T47D (cell line): Measurements from ENCODE around the gene MMEL1.

ENCODE experiments used
- DNase-seq, 2 experiments: peaks; one replicate each; pipeline versions ENCODE4 v3.0.0 to v3.0.0-alpha.2; 2011 to 2012; ENCODE audit warnings: low read depth in 1 of 2, low spot score in 1 of 2
- JUND ChIP-seq: IDR thresholded peaks from 2 replicates; pipeline ENCODE4 v1.6.1; 2012; ENCODE audit warnings: low read depth
- in situ Hi-C: cut with HindIII; loops from 2 replicates; pipeline ENCODE4 v1.10.0; 2016; ENCODE audit warnings: low sequenced_read_pairs, low pct_unique_long_range_greater_than_20kb

MMEL1 gene

DNA sequence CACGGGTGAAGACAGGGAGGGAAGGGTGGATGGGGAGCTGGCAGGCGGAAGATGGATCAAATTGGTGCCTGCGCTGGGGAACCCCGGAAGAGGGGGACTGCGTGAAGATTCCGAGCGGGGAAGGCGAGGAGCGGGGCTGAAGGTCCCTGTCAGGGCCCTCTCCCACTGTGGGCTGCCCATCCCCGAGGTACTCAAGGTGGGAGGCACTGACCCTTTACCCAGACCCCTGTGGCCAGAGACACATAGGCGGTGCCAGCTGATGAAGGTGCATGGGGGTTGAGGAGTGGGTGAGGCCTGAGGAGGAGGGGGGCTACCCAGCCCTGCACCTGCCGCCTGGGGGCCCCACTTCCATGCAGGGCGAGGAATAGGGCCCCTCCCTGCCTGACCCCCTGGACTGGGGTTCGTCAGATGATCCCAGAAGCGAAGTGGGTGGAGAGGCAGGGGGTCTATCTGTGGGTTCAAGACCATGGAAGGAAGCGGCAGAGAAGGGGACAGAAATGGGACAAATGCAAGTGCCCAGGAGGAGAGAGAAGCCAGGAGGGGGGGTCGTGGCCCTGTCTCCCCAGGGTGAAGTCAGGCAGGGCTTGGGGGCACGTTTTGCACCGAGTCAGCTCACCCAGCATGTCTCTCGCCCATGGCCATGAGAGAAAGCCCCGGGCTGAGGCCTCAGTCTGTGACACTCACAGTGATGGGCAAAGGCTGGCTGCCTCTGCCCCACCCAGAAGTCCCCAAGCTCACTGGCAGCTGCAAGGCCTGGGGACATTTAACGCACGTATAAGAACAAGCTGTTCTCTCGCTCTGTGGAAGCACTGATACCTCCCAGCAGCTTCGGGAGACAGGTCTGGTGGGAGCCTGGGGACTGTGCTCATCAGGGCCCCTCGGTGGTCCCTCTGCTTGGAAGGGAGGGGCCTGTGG is 7.0 kb upstream of the MMEL1 start:
- TF ChIP-seq JUND: no peak
- in situ Hi-C loops: no loop called here
- DNase-seq: no peak

DNA sequence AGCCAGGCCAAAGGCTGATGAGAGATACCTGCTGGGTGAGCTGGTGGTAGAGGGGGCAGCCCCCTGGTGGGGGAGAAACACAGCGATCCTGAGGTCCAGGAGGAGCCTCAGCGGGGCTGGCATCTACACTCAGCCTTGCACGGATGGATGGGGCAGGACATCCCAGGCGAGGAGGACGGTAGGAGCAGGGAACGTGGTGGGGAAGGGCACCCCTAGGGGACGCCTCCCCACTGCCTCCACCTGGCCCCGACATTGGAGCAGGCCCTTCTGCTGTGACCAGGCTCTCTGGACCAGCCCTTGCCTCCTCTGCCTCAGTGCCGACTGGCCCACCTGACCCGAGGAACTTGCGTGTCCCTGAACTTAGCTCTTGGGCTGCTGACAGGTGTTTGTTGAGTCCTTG is 6.4 kb upstream of the MMEL1 start:
- TF ChIP-seq JUND: no peak
- in situ Hi-C loops: no loop called here
- no peak for DNase-seq

DNA sequence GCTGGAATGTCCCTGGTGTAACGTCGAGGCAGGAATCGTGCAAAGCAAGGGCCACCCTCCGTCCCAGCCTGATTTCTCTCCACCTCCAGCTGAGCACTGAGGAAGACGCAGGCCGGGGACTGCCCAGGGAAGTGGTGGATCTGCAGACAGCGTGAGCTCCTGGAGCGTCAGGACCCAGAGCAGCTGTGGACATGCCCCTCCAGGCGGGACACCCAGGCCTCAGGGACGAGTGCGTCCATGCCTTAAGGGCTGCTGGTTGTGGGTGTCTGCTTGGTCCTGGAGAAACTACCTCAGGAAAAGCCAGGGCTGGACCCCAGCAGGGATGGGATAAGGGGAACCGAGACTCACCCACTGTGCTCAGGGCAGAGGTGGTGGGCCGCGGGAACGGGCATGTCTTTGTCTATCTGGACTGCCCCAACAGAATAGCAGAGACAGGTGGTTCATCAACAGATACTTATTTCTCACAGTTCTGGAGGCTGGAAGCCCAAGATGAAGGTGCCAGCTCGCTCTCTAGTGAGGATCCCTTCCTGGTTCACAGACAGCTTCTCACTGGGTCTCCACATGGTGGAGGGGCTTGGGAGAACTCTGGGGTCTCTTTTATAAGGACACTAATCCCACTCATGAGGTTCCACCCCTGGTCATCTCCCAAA is 5.8 kb upstream of the MMEL1 start:
- in situ Hi-C loops: no loop called here
- DNase-seq: no peak
- TF ChIP-seq JUND: no peak

DNA sequence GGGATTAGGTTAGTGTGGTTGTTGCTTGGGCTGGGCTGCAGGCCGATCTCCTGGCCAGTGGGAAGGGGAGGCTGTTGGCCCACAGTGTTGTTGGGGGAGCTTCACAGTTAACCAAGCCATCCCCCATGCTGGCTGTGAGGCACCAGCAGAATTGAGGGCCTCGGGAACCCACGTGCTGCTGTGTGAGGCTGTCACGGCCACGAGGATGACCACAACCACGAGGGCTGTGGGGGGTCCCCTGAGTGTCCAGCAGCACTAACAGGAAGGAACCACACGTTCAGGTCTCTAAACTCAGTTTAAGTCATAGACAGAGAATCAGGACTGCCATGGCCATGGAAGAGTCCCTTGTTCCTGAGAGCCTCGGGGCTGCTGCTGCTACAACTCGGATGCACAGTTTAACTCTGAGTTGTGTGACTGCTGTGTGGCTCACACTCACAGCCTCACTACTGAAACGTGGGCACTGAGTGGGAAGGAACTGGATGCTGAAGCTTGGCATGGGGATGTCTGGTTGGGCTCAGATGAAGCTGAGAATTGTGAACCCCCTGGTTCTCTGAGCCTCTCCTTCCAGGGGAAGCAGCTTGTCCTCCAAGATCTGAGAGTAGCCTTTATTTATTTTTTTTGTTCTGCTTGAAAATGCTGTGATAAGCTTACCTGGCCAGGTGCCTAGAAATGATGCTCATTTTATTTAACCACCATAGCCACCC is 4.8 kb upstream of the MMEL1 start:
- no peak for TF ChIP-seq JUND
- in situ Hi-C loops: no loop called here

DNA sequence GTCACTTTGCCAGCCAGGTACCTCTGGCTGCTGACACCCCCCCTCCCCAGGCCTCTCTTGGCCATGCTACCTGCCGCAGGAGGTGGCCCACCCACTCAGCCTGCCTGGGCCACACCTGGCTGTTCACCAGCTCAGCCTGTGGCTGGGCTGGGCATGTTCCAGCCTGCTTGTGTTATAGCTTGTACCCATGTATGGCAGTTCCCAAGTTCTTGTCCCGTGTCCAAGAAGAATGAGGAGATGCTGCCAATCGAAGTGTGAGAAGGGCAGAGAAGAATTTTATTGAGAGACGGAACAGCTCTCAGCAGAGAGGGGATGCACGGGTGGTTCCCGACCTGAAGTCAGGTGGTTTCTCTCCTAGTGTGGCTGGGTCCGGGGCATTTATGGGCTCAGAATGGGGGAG is 3.9 kb upstream of the MMEL1 start:
- no peak for TF ChIP-seq JUND
- in situ Hi-C loops: no loop called here
- no peak for DNase-seq

More for the DNA sequence above, 4.8 kb upstream of the MMEL1 start:
- DNase-seq: no peak

DNA sequence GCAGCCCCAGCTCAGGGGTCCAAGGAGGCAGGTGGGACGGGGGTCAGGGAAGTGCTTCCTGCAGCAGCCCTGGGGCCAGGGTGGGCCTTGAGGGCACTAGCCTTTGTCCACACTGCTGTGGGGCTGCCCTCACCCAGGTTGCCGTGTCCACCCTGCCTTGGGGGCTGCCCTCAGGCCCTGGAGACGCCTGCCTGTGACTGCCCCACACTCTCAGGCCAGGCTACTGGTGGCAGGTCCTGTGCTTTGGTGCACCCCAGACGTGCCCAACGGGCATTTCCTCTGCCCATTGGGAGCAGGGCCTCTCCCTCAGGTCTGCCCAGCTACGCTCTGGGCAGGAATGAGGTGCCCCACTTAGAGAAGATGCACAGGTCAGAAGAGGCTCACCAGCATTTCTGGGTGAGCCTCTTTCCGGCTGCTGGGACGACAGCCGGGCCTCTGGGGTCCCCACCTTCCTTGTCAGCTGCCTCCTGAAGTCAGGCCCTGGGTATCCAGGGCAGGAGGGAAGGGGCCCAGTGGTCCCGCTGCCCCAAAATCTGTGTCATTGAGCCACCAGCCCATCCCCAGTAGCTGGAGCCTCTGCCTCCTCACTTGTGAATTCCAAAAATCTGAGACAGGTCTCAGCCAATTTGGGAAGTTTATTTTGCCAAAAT is 2.7 kb upstream of the MMEL1 start:
- no peak for TF ChIP-seq JUND
- in situ Hi-C loops: no loop called here
- no peak for DNase-seq

DNA sequence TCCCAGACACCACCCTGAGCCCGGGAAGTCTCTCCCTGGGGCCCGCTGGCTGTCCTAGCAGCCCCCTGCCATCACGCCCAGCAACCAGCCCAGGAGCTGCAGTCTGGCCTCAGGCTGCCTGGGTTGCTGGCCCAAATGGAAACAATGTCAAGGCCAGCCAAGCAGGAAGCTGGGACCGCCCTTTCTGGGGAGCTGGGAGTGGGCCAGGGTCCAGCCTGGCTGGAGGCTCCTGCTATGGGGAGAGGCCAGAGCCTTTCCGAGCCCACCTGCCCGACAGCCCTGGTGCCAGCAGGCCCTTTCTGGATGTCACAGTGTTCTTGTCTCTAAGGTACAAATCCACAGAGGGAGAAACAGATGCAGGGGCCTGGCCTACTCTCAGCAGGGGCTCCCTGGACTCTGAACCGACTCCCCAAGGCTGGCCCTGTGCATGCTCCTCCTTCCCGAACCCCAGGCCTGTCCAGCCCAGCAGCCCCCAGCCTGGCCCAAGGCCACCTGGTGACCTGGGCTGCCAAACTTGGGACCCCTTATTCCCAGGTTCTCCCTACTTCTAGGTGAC is 1.2 kb upstream of the MMEL1 start:
- TF ChIP-seq JUND: no peak
- in situ Hi-C loops: no loop called here
- no peak for DNase-seq

DNA sequence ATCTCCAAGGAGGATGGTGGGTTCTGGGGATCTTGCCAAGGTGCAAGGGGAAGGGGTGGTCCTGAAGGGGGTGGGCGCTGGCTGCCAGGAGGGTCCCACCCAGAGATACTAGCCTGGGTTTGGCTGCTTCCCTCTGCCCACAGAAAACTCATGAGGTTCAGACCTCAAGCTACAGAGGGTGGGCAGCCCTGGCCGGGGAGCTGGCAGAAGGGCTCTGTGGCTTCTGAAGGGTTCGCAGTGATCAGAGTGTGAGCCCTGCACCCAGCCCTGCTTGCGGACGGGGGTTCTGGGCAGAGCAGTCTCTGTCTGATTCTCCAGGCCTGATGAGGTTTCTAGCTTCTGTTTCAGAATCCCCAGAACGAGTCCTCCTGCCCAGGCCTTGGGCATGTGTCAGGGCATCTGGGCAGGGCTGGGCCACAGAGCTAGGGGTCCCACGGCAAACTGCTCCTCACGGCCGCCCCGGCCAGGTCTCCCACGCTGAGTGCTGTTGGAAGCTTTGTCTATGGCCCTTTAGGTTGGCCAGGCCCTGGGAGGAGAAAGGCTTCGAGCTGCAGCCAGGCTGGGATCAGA is 635 bp upstream of the MMEL1 start:
- no peak for TF ChIP-seq JUND
- in situ Hi-C loops: no loop called here
- no peak for DNase-seq

DNA sequence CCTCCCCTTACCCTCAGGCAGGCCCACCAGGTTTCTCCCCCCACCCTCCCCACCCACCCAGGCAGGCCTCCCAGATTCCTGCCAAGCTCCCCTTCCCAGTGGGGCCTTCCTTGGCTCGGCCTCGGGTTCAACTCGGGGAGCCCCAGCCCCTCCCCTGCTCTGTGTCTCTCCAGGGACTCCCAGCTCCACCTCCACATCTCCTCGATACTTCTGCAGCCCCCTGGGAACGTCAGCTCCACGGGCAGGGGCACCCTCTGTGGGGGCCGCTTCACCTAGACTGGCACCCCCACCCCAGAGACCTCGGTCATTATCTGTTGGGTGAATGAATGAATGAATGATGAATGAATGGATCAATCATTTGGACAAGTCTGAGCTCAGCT is 775 bp downstream of the MMEL1 start:
- in situ Hi-C loops: no loop called here
- TF ChIP-seq JUND: no peak
- no peak for DNase-seq

DNA sequence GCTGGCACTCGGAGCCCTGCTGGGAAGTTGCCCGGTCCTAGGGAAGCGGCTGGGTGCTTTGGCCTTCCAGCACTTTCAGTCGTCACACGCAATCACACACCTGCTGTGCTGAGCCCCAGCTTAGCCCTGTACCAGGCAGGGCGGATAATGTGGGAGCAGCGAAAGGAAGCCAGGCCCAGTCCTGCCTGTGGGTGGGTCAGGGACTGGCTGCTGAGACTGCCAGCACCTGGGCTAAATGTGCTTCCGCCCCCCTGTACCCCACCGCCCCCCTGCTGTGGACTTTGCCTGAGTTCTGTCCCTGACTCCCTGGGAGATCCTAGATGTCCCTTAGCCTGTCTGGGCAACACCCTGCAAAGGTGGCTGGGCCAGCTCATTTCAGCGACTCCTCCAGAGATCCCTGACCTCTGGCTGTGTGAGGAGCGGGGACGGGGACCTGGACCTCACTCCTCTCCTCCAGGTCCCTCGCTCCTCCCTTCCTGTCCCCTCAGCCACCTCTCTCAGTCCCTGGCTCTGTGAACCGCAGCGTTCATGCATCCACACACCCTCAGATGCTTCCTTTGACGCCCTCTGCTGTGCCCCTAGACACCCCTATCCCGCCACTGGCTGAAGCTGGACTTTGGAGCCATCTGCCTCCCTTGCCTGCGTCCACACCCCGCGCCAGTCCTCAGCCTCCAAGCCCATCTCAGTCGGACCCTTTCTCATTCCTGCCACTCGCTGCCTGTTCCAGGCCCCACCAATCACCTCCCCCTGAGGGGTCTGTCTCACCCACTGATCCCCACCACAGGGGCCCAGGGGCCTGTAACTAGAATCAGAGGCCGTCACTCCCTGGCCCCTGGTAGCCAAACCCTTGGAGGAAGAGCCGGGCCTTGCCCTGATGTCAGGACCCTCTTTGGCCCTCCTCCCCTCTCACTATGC is 1.4 kb downstream of the MMEL1 start:
- in situ Hi-C loops: no loop called here
- DNase-seq: no peak

DNA sequence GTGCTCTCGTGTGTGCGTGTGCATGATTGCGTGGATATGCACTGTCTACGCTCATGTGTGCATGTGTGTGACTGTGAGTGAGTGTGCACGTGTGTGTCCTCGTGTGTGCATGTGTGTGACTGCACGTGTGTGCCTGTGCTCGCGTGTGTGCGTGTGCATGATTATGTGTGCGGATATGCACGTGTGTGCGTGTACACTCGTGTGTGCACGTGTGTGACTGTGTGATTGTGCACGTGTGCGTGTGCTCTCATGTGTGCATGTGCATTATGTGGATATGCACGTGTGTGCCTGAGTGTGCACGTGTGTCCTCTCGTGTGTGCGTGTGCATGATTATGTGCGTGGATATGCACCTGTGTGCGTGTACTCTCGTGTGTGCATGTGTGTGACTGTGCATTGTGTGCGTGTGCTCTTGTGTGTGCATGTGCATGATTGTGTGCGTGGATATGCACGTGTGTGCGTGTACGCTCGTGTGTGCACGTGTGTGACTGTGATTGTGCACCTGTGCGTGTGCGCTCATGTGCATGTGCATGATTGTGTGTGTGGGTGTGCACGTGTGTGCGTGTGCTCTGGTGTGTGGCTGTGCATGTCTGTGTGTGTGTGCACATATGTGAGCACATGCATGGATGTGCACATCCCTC is 2.2 kb downstream of the MMEL1 start:
- TF ChIP-seq JUND: no peak
- in situ Hi-C loops: no loop called here
- DNase-seq: no peak

More for the DNA sequence above, 1.4 kb downstream of the MMEL1 start:
- TF ChIP-seq JUND: no peak
